Panc1 (cell line): ENCODE measurements around the gene ZBTB7C. TPM values are rescaled to one million over a fixed set of nuclear protein-coding genes. Genes with fewer than 3 reads are reported as not detected.

Source experiments
- ATAC-seq: fragments of 200-7000 bp; cut with Tn5 transposase; 2 replicates; pipeline ENCODE4 v1.9.1; 2020; ENCODE audit warnings: mild to moderate bottlenecking, moderate library complexity
- BruUV-seq: library from RNA; stranded (reverse); fragments of 400-500 nt; replicated peaks from 2 replicates; lab custom pipeline; 2021; lab: Mats Ljungman, UMichigan
- CTCF ChIA-PET: fragments of 300-600 bp; sonication (Branson Sonifier 250); formaldehyde crosslinking; loops from one replicate; lab custom pipeline; 2022; ENCODE audit warnings: antibody characterized with exemption; lab: Charles Lee
- POLR2A ChIA-PET: fragments of 300-600 bp; sonication (Branson Sonifier 250); formaldehyde crosslinking; loops from one replicate; lab custom pipeline; 2022; ENCODE audit warnings: antibody characterized with exemption; lab: Charles Lee
- DNase-seq: peaks from one replicate; pipeline ENCODE4 v3.0.0-alpha.2; 2010; ENCODE audit warnings: low read depth, low spot score
- H3K27ac ChIP-seq: 2 replicates; pipeline ENCODE4 v1.5.1; 2011; ENCODE audit warnings: mild to moderate bottlenecking, low read length, inconsistent platforms
- H3K27me3 ChIP-seq: fragments of 200-500 bp; sonication (Bioruptor generic); 2 replicates; pipeline ENCODE4 v1.6.0; 2014; ENCODE audit warnings: low read length, inconsistent platforms; ENCODE audit not compliant: control insufficient read depth, insufficient read depth
- H3K36me3 ChIP-seq: fragments of 200-500 bp; sonication (Bioruptor generic); 2 replicates; pipeline ENCODE4 v1.5.1; 2014; ENCODE audit warnings: inconsistent platforms, mild to moderate bottlenecking, low read length, moderate library complexity; ENCODE audit not compliant: control insufficient read depth, insufficient read depth
- H3K4me1 ChIP-seq: 2 replicates; pipeline ENCODE4 v1.5.1; 2011; ENCODE audit warnings: inconsistent platforms, mild to moderate bottlenecking, low read length, moderate library complexity; ENCODE audit not compliant: control insufficient read depth, insufficient read depth
- H3K4me3 ChIP-seq, 2 experiments: 2 replicates each; pipeline ENCODE4 v1.5.1; 2011 to 2012; ENCODE audit warnings: low read depth in 2 of 2, low read length in 2 of 2, mild to moderate bottlenecking in 2 of 2, inconsistent platforms in 1 of 2, moderate library complexity in 1 of 2
- H3K9me3 ChIP-seq: fragments of 200-500 bp; sonication (Bioruptor generic); 2 replicates; pipeline ENCODE4 v1.5.1; 2014; ENCODE audit warnings: low read depth, mild to moderate bottlenecking, inconsistent platforms, low read length, moderate library complexity; ENCODE audit not compliant: control insufficient read depth, insufficient read depth
- CTCF ChIP-seq: fragments of 450-650 bp; IDR thresholded peaks from 2 replicates; pipeline ENCODE4 v1.5.1; 2017; ENCODE audit warnings: mild to moderate bottlenecking
- POLR2AphosphoS5 ChIP-seq: IDR thresholded peaks from 2 replicates; pipeline ENCODE4 v1.6.1; 2012; ENCODE audit warnings: mild to moderate bottlenecking, low read depth, low read length, moderate library complexity
- REST ChIP-seq, 2 experiments: IDR thresholded peaks; 2 replicates each; pipeline ENCODE4 v1.6.1; 2011 to 2012; ENCODE audit warnings: low read depth in 2 of 2, control low read depth in 1 of 2, low read length in 1 of 2, mild to moderate bottlenecking in 1 of 2, moderate library complexity in 1 of 2; ENCODE audit not compliant: insufficient read depth in 1 of 2
- SIN3A ChIP-seq: IDR thresholded peaks from 2 replicates; pipeline ENCODE4 v1.6.1; 2012; ENCODE audit warnings: low read depth, mild to moderate bottlenecking, low read length, moderate library complexity, borderline replicate concordance; ENCODE audit not compliant: insufficient read depth
- TCF7L2 ChIP-seq: IDR thresholded peaks from 2 replicates; pipeline ENCODE4 v1.6.1; 2011; ENCODE audit warnings: mild to moderate bottlenecking, low read depth, low read length, inconsistent platforms
- in situ Hi-C: cut with HindIII; loops from 2 replicates; pipeline ENCODE4 v1.10.0; 2016; ENCODE audit warnings: low sequenced_read_pairs, low pct_unique_long_range_greater_than_20kb
- intact Hi-C: fragments of 100-400 bp; cut with micrococcal nuclease; formaldehyde crosslinking; loops from one replicate; pipeline ENCODE4 v1.10.0; 2022; ENCODE audit not compliant: unreplicated experiment
- total RNA-seq: library from RNA; stranded (reverse); gene quantifications from one replicate; pipeline ENCODE4 v1.2.1, GENCODE V29; 2021; ENCODE audit not compliant: unreplicated experiment

ZBTB7C gene
- total RNA-seq, 1 experiment from 2014 or later = 0.03 TPM

GRCh38 chr18:48139431-48140347 lies 269.5 kb downstream of the ZBTB7C start:
- intact Hi-C loops (no loop called here), in situ Hi-C loops (no loop called here)
- Histone ChIP-seq H3K9me3 (no peaks in the 10 kb centered on the region), H3K27ac (no peak overlapping the region), H3K36me3 (no peaks in the 10 kb centered on the region), H3K4me1 (no peaks in the 10 kb centered on the region), H3K4me3 (no peak overlapping the region), H3K27me3 (peaks cover 12% of the 10 kb centered on the region)
- ChIA-PET POLR2A (no interaction called here), CTCF (no interaction called here)
- DNase-seq (no peak), ATAC-seq (no peak)
- no peak for TF ChIP-seq SIN3A
- no peak for TF ChIP-seq CTCF
- no peak for TF ChIP-seq TCF7L2
- no peak for TF ChIP-seq POLR2AphosphoS5
- TF ChIP-seq REST (IDR thresholded peaks at IDR 0.05; ENCODE audit: insufficient read depth in 1 of 2, low read depth in 2 of 2, low read length in 1 of 2) = no peak
- BruUV-seq = no TSS peak

- Histone ChIP-seq H3K9me3 (no peaks in the 10 kb centered on the region), H3K27ac (no peak overlapping the region), H3K4me3 (no peak overlapping the region), H3K4me1 (no peaks in the 10 kb centered on the region), H3K36me3 (no peaks in the 10 kb centered on the region), H3K27me3 (peaks cover 12% of the 10 kb centered on the region)
- intact Hi-C loops (no loop called here), in situ Hi-C loops (no loop called here)
- POLR2A ChIA-PET = no interaction called here
- CTCF ChIA-PET = no interaction called here
- TF ChIP-seq POLR2AphosphoS5 = no peak
- TF ChIP-seq CTCF = no peak
- no peak for TF ChIP-seq REST (IDR thresholded peaks at IDR 0.05; ENCODE audit: insufficient read depth in 1 of 2, low read depth in 2 of 2, low read length in 1 of 2)
- TF ChIP-seq SIN3A = no peak
- no peak for TF ChIP-seq TCF7L2
- DNase-seq (no peak), ATAC-seq (no peak)
- no TSS peak for BruUV-seq
Observed at GRCh38 chr18:48138660-48139430, 270.3 kb downstream of the ZBTB7C start.
